Activated CD4-positive, alpha-beta T cell treated with anti-CD3 and anti-CD28 coated beads, Interleukin-2, Interleukin-4, amounts not matched to agents 100 ng/mL and 50 ng/mL, durations not matched to agents 16 hours and 8 hours (primary cell): ENCODE results near the gene CHCHD6.

Experiments
- DNase-seq: peaks from one replicate; pipeline ENCODE4 v3.0.0-alpha.2; 2020; ENCODE audit warnings: low spot score

Gene CHCHD6

GRCh38 chr3:126939733-126940132 lies 235.7 kb downstream of the CHCHD6 start:
- no peak for DNase-seq

- no peak for DNase-seq
These were observed 237.8 kb downstream of the CHCHD6 start for GRCh38 chr3:126941721-126942270.

- no peak for DNase-seq
These were observed 240.3 kb downstream of the CHCHD6 start for GRCh38 chr3:126944089-126944965.

GRCh38 chr3:126945171-126945721 lies 241.2 kb downstream of the CHCHD6 start:
- no peak for DNase-seq

GRCh38 chr3:126945891-126946290 lies 241.9 kb downstream of the CHCHD6 start:
- DNase-seq = no peak

GRCh38 chr3:126946405-126946804 lies 242.4 kb downstream of the CHCHD6 start:
- no peak for DNase-seq

- DNase-seq = no peak
These were observed 243.4 kb downstream of the CHCHD6 start for GRCh38 chr3:126947429-126947828.

GRCh38 chr3:126948980-126949535 lies 245.0 kb downstream of the CHCHD6 start:
- no peak for DNase-seq

- DNase-seq = no peak
These were observed 247.5 kb downstream of the CHCHD6 start for GRCh38 chr3:126951561-126951960.

GRCh38 chr3:126952261-126952982 lies 248.4 kb downstream of the CHCHD6 start:
- DNase-seq = no peak

- DNase-seq = no peak
These were observed 249.1 kb downstream of the CHCHD6 start for GRCh38 chr3:126952983-126953660.

- DNase-seq = no peak
These were observed 250.3 kb downstream of the CHCHD6 start for GRCh38 chr3:126954141-126954842.

GRCh38 chr3:126955004-126955790 lies 251.2 kb downstream of the CHCHD6 start:
- no peak for DNase-seq

- no peak for DNase-seq
These were observed 252.3 kb downstream of the CHCHD6 start for GRCh38 chr3:126956361-126956760.

- DNase-seq = no peak
These were observed 253.0 kb downstream of the CHCHD6 start for GRCh38 chr3:126956866-126957650.

- DNase-seq = no peak
These were observed 254.0 kb downstream of the CHCHD6 start for GRCh38 chr3:126957776-126958637.

GRCh38 chr3:126958638-126959085 lies 254.6 kb downstream of the CHCHD6 start:
- DNase-seq = no peak

GRCh38 chr3:126959136-126959920 lies 255.3 kb downstream of the CHCHD6 start:
- DNase-seq = no peak
